OCI-M2 (cell line): Measurements from ENCODE around the gene GABBR2.
"Not testable (repeated sequence)": the region's sequence is repeated elsewhere in the genome, so short reads cannot be mapped to it uniquely, and the experiment has no call there.

ENCODE experiments used
- DNase-seq: peaks from one replicate; lab custom pipeline; 2025; ENCODE audit not compliant: unreplicated experiment; lab: John Stamatoyannopoulos, UW

GABBR2 gene

GRCh38 chr9:98686961-98687855 is 21.5 kb downstream of the GABBR2 start:
- no peak for DNase-seq

GRCh38 chr9:98684816-98685215 is 23.9 kb downstream of the GABBR2 start:
- not testable (repeated sequence) for DNase-seq

- no peak for DNase-seq
Observed at GRCh38 chr9:98678244-98678842, 30.4 kb downstream of the GABBR2 start.

- DNase-seq: no peak
Observed at GRCh38 chr9:98673681-98674080, 35.1 kb downstream of the GABBR2 start.

DNA sequence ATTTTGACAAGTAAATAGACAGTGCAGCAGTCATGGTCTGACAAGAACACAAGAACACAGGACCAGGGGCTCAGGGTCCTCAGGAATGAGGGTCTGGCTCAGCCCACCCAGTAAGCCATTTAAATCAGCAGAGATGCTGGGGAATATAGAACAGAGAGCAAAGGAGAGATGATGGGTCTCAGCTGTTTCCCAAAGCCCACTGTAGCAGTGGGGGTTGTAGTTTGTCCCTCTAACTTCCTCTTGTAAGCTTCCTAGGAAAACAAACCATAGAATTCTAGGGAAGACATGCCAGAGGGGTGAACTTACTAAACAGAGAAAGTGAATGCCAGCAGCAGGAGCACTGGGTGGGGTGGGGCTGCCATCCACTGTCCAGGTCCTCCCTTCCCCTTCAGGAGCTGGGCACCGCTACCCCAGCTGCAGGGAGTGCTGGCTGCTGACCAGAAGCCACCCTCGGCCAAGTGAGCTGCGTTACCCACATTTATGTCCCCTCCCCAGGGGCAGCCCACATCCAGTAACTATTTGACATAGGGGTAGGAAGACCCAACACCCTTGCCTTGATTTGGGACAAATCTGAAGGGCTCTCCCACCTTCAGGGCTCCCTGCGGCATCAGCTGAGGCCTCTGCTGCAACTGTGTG is 41.6 kb downstream of the GABBR2 start:
- DNase-seq: no peak

GRCh38 chr9:98665501-98665900 is 43.2 kb downstream of the GABBR2 start:
- no peak for DNase-seq

DNA sequence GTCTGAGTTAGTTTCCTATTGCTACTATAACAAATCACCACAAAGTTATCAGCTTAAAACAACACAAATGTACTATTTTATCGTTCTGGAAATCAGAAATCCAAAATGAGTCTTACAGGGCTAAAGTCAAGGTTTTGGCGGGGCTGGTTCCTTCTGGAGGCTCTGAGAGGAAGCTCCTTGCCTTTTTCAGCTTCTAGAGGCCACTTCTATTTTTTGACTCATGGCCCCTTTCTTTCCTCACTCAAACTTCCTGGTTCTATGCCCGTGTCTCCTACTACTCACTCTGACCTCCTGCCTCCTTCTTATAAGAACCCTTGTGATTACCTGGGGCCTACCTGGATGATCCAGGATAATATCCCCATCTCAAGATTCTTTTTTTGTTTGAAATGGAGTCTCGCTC is 48.2 kb downstream of the GABBR2 start:
- no peak for DNase-seq

GRCh38 chr9:98658951-98659351 is 49.8 kb downstream of the GABBR2 start:
- DNase-seq: no peak

DNA sequence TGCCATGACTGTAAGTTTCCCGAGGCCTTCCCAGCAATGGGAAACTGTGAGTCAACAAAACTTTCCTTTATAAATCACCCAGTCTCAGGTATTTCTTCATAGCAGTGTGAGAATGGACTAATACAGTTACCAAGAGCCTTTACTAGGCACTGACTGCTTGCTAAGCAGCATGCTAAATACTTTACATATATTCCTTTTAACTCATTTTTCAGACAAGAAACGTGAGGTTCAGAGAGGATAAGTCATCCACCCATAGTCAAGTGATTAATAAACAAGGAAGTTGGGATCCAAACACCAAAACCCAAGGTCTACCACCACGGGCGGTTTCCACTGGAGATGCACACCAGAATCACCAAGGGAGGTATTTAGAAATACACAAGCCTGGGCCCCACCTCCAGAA is 50.8 kb downstream of the GABBR2 start:
- DNase-seq: no peak

DNA sequence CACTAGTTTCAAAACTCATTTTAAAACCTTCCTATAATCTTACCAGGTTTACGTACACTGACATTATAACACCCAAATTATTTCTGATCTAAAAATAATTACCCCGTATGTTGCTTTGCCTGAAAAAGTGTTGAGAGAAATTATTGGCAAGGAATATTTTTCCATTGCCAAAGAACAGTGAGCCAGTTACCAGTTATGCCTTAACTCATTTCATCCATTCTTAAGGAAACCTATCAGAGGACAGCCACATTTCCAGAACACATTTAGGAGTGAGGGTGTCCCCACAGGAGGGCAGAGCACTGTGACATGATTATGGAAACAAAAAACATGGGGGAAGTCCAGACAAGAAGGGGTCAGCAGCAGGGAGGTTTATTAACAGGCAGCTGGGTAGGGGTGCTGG is 52.2 kb downstream of the GABBR2 start:
- DNase-seq: no peak

- not testable (repeated sequence) for DNase-seq
Observed at GRCh38 chr9:98655428-98655827, 53.3 kb downstream of the GABBR2 start.

GRCh38 chr9:98654247-98654646 is 54.5 kb downstream of the GABBR2 start:
- no peak for DNase-seq

DNA sequence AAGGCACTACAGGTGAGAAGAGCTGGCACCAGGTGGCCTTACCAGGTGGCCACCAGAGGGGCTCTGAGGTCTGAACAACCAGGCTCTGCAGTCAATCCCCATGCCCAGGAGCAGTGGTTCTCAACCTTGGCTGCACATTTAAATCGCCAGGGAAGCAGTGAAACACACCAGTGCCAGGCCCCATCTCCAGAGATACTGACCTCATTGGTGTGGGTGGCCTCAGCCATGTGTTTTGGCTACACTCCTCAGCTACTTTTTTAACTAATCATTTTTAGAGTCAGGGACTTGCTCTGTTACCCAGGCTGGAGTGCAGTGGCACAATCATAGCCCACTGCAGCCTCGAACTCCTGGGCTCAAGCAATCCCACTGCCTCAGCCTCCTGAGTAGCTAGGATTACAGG is 56.0 kb downstream of the GABBR2 start:
- DNase-seq: no peak

GRCh38 chr9:98652302-98652701 is 56.4 kb downstream of the GABBR2 start:
- no peak for DNase-seq

- no peak for DNase-seq
Observed at GRCh38 chr9:98647236-98647635, 61.5 kb downstream of the GABBR2 start.

DNA sequence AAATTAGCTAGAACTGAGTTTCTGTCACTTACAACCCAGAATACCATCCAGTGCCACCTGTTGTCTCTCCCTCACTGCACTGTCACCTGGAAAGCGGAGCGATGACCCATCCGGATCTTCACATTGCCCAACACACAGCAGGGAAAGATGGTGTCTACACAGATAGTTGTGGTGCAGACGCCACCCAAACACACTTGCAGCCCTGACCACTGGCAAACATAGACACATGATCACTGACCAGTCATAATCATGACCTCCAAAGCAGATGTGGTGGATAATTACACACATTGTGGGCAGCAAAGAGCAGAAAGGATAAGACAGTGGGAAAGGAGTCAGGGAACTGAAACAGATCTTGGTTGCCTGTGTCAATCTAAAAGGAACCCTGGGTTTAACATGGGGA is 64.7 kb downstream of the GABBR2 start:
- DNase-seq: no peak

DNA sequence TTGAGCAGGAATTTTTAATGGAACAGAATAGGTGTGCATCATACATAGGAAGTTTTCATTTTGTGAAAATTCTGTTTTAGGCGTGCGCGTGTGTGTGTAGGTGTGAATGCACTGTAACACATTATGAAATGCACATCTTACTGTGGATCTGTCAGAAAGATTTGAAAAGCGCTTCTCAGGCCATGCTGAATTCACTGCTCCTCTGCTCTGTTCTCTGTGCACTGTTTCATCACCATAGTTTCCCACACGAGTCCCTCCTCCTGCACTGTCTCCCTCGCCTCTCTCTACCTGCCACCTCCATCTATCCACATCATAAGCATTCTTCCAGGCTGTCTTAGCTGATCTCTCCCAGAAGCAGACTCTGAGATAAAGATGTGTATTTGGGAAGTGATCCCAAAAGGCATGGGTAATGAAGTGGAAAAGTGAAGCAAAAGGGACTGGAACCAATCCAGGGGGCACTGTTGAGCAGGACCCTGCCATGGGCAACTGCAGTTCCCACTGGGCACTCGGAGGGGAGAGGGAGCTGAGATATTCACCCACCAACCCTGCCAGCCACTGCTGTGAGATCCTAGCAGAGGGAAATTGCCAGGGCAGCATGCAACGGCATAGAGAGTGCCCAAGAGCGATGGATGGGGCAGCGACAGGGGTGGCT is 65.9 kb downstream of the GABBR2 start:
- no peak for DNase-seq

- no peak for DNase-seq
Observed at GRCh38 chr9:98641695-98642094, 67.0 kb downstream of the GABBR2 start.

DNA sequence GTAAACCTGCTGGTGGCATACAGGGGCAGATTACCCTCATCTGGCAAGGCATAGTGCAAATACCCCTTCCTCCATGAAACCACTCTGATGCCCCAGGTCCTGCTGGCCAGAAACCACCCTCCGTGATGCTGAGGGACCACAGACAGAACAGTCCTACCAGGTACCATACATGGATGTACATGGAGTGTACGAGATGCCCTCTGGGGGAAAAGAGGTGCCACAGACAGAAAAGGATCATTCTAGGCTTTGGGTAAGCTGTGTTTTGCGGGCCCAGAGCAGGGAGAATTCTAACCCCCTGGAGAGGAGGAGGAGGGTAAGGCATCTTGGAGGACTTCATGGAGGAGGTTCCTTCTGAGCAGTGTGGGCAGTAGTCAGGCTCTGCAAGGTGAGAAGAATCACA is 68.3 kb downstream of the GABBR2 start:
- no peak for DNase-seq

- DNase-seq: no peak
Observed at GRCh38 chr9:98639133-98639532, 69.6 kb downstream of the GABBR2 start.

DNA sequence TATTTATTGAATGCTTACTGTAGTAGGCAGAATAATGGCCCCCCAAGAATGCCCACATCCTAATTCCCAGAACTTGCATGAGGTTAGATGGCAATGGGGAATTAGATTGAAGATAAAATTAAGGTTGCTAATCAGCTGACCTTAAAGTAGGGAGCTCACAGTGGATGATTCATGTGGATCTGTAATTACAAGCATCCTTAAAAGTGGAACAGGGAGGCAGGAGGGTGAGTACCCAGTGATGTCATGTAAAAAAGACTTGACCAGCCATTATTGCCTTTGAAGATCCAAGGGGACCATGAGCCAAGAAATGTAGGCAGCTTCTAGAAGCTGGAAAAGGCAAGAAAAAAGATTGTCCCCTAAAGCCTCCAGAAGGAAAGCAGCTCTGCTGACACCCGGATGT is 71.4 kb downstream of the GABBR2 start:
- no peak for DNase-seq

DNA sequence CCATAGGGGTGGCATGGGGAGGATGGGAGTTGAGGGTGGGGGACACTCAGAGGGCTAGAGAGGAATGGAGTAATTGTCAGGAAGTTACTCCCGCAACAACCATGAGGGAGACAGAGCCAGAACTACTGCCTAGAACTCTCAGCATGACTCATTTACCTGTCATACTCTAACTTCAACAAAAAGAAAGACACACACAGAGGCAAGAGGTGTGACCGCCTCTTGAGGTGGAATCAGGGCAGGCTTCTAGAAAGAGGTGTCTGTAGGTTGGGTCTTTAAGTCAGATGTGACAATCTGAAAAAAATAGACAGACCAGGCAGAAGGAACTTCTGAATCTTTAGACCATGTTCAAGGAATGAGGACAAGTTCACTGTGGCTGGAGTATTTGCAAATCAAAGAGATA is 73.4 kb downstream of the GABBR2 start:
- no peak for DNase-seq
